Gastroesophageal sphincter (tissue), 4 donors: ENCODE measurements around the gene PCLO. TPM values are rescaled to one million over a fixed set of nuclear protein-coding genes. Genes with fewer than 3 reads are reported as not detected.
"Not testable (repeated sequence)": the region's sequence is repeated elsewhere in the genome, so short reads cannot be mapped to it uniquely, and the experiment has no call there.

ENCODE experiments used
- ATAC-seq: fragments of 150-250 bp; one replicate; pipeline ENCODE4 v1.9.1; 2016; ENCODE audit warnings: mild to moderate bottlenecking, moderate library complexity
- H3K27ac ChIP-seq, 4 donors: fragments of 200-600 bp; sonication (generic) in 3 of 4; 1 replicate in 3 of 4; 2 replicates in 1 of 4; pipeline ENCODE4 v1.5.1; 2016 to 2019
- H3K27me3 ChIP-seq: fragments of 200-600 bp; sonication (generic); one replicate; pipeline ENCODE4 v1.5.1; 2019
- H3K36me3 ChIP-seq, 2 donors: fragments of 200-600 bp; sonication (generic); one replicate each; pipeline ENCODE4 v1.5.1; 2019; ENCODE audit warnings: control low read depth in 1 of 2
- H3K4me1 ChIP-seq, 3 donors: fragments of 200-600 bp; sonication (generic); 1 replicate in 2 of 3; 2 replicates in 1 of 3; pipeline ENCODE4 v1.5.1; 2016 to 2019; ENCODE audit warnings: control low read depth in 2 of 3
- H3K4me3 ChIP-seq, 2 donors: fragments of 200-600 bp; sonication (generic); one replicate each; pipeline ENCODE4 v1.5.1; 2019; ENCODE audit warnings: mild to moderate bottlenecking in 1 of 2, moderate library complexity in 1 of 2
- H3K9me3 ChIP-seq, 3 donors: fragments of 200-600 bp; sonication (generic); one replicate each; pipeline ENCODE4 v1.5.1; 2017 to 2019; ENCODE audit warnings: control low read depth in 2 of 3
- EP300 ChIP-seq: sonication (generic); formaldehyde crosslinking; IDR thresholded peaks from one replicate; pipeline ENCODE4 v1.6.1; 2017; ENCODE audit warnings: antibody characterized with exemption, mild to moderate bottlenecking
- POLR2A ChIP-seq, 2 donors: fragments of 450-650 bp; IDR thresholded peaks; one replicate each; pipeline ENCODE4 v1.6.1; 2017; ENCODE audit warnings: antibody characterized with exemption in 2 of 2, mild to moderate bottlenecking in 2 of 2, moderate library complexity in 1 of 2
- POLR2AphosphoS5 ChIP-seq: sonication (generic); formaldehyde crosslinking; IDR thresholded peaks from one replicate; pipeline ENCODE4 v1.6.1; 2017; ENCODE audit warnings: antibody characterized with exemption
- WGBS, 2 donors: methylation state at CpG; one replicate each; pipeline ENCODE4 v1.1.5; 2018; ENCODE audit warnings: low coverage in 1 of 2; 5-methylcytosine and 5-hydroxymethylcytosine counted together
- total RNA-seq, 4 donors: library from RNA; depleted of rRNA; stranded (reverse); fragments of >200 nt; gene quantifications; one replicate each; pipeline ENCODE4 v1.1.0, GENCODE V29; 2016
- TF ChIP-seq, protein P1 (sequence below), 4 experiments: fragments of 200-600 bp in 2 of 4; fragments of 450-650 bp in 2 of 4; sonication (generic) in 1 of 4; IDR thresholded peaks; one replicate each; pipeline ENCODE4 v1.5.1; 2017 to 2019; ENCODE audit warnings: antibody characterized with exemption in 4 of 4, mild to moderate bottlenecking in 2 of 4, moderate library complexity in 2 of 4

PCLO gene
- total RNA-seq, 4 donors from 2014 or later = 1.2 to 2.3 (median 1.9) TPM

DNA sequence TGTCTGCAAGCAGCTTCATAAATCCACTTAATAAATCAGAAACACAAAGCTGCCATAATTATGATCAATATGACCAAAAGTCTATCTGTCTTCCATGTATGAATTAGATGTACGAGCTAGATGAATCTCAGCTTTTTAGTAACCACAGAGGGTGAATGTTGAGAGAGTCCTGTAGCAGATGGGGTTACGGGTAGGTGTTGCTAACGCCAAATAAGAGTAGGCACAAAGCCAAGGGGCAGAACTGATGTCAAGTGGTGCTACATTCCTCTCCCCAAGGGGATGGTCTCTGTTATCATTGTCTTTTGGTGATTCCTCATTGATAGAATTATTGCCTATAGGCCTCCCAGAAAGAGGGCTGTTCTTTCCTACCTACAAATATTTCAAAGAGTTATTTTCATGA, 257.8 kb downstream of the PCLO start:
- no peaks in the 10 kb centered on the region for H3K4me1 ChIP-seq
- 71 to 85% methylated on average over 3 of the region's 3 CpGs for WGBS, 2 donors

DNA sequence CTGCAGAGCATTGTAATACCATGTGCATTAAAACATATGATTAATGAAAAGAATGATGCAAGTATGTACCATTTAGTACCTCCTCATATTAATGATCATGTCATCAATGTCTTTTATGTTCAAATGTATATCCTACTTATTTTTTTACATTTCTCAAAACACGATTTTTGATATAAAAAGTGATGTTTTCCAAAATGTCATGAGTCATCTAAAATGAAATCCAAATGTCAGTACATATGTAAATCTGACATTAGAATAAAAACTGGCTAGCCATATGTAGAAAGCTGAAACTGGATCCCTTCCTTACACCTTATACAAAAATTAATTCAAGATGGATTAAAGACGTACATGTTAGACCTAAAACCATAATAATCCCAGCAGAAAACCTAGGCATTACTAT, 261.6 kb downstream of the PCLO start:
- H3K4me1 ChIP-seq, H3K27me3 ChIP-seq, ATAC-seq, H3K4me3 ChIP-seq, H3K9me3 ChIP-seq, H3K27ac ChIP-seq, H3K36me3 ChIP-seq: not testable (repeated sequence)
- 60 to 86% methylated on average over 2 of the region's 2 CpGs for WGBS, 2 donors

More for the DNA sequence above, 257.8 kb downstream of the PCLO start:
- Histone ChIP-seq H3K27ac (no peak overlapping the region), H3K9me3 (no peaks in the 10 kb centered on the region), H3K4me3 (no peak overlapping the region), H3K36me3 (no peaks in the 10 kb centered on the region), H3K27me3 (no peaks in the 10 kb centered on the region)
- TF ChIP-seq, protein P1, sequence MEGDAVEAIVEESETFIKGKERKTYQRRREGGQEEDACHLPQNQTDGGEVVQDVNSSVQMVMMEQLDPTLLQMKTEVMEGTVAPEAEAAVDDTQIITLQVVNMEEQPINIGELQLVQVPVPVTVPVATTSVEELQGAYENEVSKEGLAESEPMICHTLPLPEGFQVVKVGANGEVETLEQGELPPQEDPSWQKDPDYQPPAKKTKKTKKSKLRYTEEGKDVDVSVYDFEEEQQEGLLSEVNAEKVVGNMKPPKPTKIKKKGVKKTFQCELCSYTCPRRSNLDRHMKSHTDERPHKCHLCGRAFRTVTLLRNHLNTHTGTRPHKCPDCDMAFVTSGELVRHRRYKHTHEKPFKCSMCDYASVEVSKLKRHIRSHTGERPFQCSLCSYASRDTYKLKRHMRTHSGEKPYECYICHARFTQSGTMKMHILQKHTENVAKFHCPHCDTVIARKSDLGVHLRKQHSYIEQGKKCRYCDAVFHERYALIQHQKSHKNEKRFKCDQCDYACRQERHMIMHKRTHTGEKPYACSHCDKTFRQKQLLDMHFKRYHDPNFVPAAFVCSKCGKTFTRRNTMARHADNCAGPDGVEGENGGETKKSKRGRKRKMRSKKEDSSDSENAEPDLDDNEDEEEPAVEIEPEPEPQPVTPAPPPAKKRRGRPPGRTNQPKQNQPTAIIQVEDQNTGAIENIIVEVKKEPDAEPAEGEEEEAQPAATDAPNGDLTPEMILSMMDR (IDR thresholded peaks at IDR 0.05) = no peak
- TF ChIP-seq POLR2AphosphoS5 = no peak
- TF ChIP-seq EP300 = no peak
- no peak for TF ChIP-seq POLR2A (IDR thresholded peaks at IDR 0.05)
- no peak for ATAC-seq

DNA sequence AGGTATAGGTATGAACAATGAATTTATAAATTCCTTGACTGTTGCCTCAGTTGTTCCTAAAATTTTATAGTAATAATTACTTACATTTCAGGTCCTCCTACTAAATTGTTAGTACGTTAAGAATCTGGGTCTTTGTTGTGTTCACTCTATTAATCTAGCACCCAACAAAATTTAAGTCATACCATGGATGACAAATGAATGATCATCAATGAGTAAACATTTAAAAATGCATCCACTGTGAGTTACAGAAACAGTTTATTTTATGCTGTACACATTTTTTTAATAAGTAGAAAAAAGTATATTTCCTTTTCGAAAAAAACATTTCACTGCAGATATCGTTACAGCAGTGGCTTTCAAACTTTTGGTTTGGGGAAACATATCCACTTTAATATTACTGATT, 265.2 kb downstream of the PCLO start:
- Histone ChIP-seq H3K36me3 (no peaks in the 10 kb centered on the region), H3K4me3 (no peak overlapping the region), H3K27ac (no peak overlapping the region), H3K4me1 (no peaks in the 10 kb centered on the region), H3K9me3 (no peaks in the 10 kb centered on the region), H3K27me3 (no peaks in the 10 kb centered on the region)
- 83 to 86% methylated on average over 3 of the region's 3 CpGs for WGBS, 2 donors
- no peak for ATAC-seq
- TF ChIP-seq POLR2AphosphoS5 = no peak
- TF ChIP-seq, protein P1 (IDR thresholded peaks at IDR 0.05) = no peak
- TF ChIP-seq EP300 = no peak
- TF ChIP-seq POLR2A (IDR thresholded peaks at IDR 0.05) = no peak

DNA sequence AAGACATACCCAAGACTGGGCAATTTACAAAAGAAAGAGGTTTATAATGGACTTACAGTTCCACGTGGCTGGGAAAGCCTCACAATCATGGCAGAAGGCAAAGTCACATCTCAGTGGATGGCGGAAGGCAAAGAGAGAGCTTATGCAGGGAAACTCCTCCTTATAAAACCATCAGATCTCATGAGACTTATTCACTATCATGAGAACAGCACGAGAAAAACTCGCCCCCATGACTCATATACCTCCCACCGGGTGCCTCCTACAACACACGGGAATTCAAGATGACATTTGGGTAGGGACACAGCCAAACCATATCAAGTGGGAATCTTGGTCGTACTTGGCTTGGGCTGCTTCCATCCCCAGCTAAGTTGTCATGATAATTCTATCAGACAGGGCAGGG, 268.3 kb downstream of the PCLO start:
- not testable (repeated sequence) for H3K4me3 ChIP-seq, H3K36me3 ChIP-seq, ATAC-seq, H3K9me3 ChIP-seq, H3K27me3 ChIP-seq, H3K27ac ChIP-seq, H3K4me1 ChIP-seq
- 58% methylated on average over 7 of the region's 7 CpGs; no CpG with 5 or more reads in 1 of the 2 donors for WGBS, 2 donors

DNA sequence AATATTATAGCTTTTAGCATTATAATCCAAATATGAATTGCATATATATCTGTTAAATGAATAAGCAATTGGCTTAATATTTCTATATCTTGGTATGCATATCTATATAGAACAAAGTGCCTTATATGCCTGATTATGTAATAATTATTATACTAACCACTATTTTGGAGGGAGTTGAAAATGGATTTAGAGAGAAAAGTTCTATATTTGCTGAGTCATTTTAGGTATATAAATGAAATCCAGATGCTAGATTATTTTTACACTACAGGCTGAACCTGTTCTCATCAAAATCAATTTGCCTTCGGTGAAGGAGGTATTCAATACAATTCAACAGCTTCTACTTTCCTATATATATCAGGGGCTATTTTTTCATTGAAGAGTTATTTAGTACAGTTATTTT, 276.4 kb downstream of the PCLO start:
- H3K27ac ChIP-seq = no peak overlapping the region
- no peaks in the 10 kb centered on the region for H3K27me3 ChIP-seq
- TF ChIP-seq POLR2A (IDR thresholded peaks at IDR 0.05) (no peak), POLR2AphosphoS5 (no peak), EP300 (no peak)
- TF ChIP-seq, protein P1 (IDR thresholded peaks at IDR 0.05) = no peak
- H3K4me3 ChIP-seq = no peak overlapping the region
- H3K9me3 ChIP-seq = no peaks in the 10 kb centered on the region
- H3K4me1 ChIP-seq = no peaks in the 10 kb centered on the region
- 0 to 3% methylated on average over 1 of the region's 1 CpG for WGBS, 2 donors
- no peaks in the 10 kb centered on the region for H3K36me3 ChIP-seq
- no peak for ATAC-seq

DNA sequence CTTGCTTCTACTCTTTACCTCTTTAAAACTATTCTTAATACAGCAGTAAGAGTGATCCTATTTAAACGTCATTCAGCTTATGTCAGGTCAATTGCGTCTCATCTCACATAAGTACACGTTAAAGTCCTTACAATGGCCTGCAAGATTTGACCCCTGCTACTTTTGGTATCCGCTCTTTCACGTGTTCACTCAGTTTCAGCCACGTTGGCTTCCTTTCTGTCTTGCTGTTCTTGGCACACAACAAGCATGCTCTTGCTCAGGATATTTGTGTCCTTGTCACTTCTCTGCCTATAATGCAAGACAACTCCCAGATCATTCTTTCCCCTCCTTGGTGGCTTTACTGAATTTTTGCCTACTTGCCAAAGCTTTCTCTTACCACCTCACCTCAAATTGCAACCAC, 296.8 kb downstream of the PCLO start:
- H3K27me3 ChIP-seq = no peaks in the 10 kb centered on the region
- TF ChIP-seq EP300 = no peak
- no peak for TF ChIP-seq POLR2AphosphoS5
- no peak for TF ChIP-seq POLR2A (IDR thresholded peaks at IDR 0.05)
- H3K4me1 ChIP-seq = no peaks in the 10 kb centered on the region
- no peak overlapping the region for H3K27ac ChIP-seq
- no peak overlapping the region for H3K4me3 ChIP-seq
- no peaks in the 10 kb centered on the region for H3K36me3 ChIP-seq
- peaks cover 0 to 5% (median 0%) of the 10 kb centered on the region in 3 donors for H3K9me3 ChIP-seq
- no peak for ATAC-seq
- 79 to 83% methylated on average over 3 to 4 of the region's 6 CpGs for WGBS, 2 donors
